Kidney (tissue), 14 donors: ENCODE data around the gene NUDT2. TPM values are rescaled to one million over a fixed set of nuclear protein-coding genes. Genes with fewer than 3 reads are reported as not detected.
"Not testable (repeated sequence)": the region's sequence is repeated elsewhere in the genome, so short reads cannot be mapped to it uniquely, and the experiment has no call there.

Experiments
- DNase-seq, 5 donors: peaks; one replicate each; pipeline ENCODE4 v3.0.0-alpha.2; 2013 to 2020
- FAIRE-seq: peaks from 2 replicates; lab custom pipeline; 2012; peaks lifted over from hg19 to GRCh38; lab: Jason Lieb, UNC
- H3K27ac ChIP-seq, 2 donors: one replicate each; pipeline ENCODE4 v1.7.0; 2013; ENCODE audit warnings: low read depth in 2 of 2, low read length in 2 of 2, inconsistent platforms in 1 of 2
- H3K27me3 ChIP-seq: one replicate; pipeline ENCODE4 v1.7.1; 2013; ENCODE audit warnings: low read length, inconsistent platforms; ENCODE audit not compliant: control insufficient read depth, insufficient read depth
- H3K36me3 ChIP-seq, 3 donors: one replicate each; pipeline versions ENCODE4 v1.7.0 to v1.7.1; 2013; ENCODE audit warnings: low read length in 3 of 3, control low read depth in 1 of 3, inconsistent platforms in 1 of 3; ENCODE audit not compliant: insufficient read depth in 3 of 3, control insufficient read depth in 2 of 3
- H3K4me1 ChIP-seq, 3 donors: one replicate each; pipeline versions ENCODE4 v1.7.0 to v1.7.1; 2013; ENCODE audit warnings: low read length in 3 of 3, inconsistent platforms in 1 of 3, low read depth in 1 of 3; ENCODE audit not compliant: control insufficient read depth in 2 of 3, insufficient read depth in 2 of 3
- H3K4me3 ChIP-seq, 3 donors: one replicate each; pipeline versions ENCODE4 v1.7.0 to v1.8.1; 2013; ENCODE audit warnings: low read length in 3 of 3, control low read depth in 1 of 3, inconsistent platforms in 1 of 3
- H3K9ac ChIP-seq, 3 donors: one replicate each; pipeline versions ENCODE4 v1.7.0 to v1.7.1; 2013; ENCODE audit warnings: low read length in 3 of 3, control low read depth in 1 of 3, inconsistent platforms in 1 of 3
- H3K9me3 ChIP-seq, 3 donors: one replicate each; pipeline versions ENCODE4 v1.7.0 to v1.7.1; 2013; ENCODE audit warnings: low read length in 3 of 3, control low read depth in 1 of 3, inconsistent platforms in 1 of 3; ENCODE audit not compliant: control insufficient read depth in 2 of 3, insufficient read depth in 1 of 3
- CTCF ChIP-seq: IDR thresholded peaks from 3 replicates; pipeline ENCODE4 v1.5.1; 2012; ENCODE audit warnings: mild to moderate bottlenecking, moderate library complexity, borderline replicate concordance; ENCODE audit not compliant: insufficient read depth; ENCODE audit errors: extremely low read depth
- intact Hi-C: fragments of 100-400 bp; cut with DNase I; formaldehyde crosslinking; loops from one replicate; pipeline ENCODE4 v1.11.1; 2022
- polyA plus RNA-seq: library from polyadenylated mRNA; stranded (reverse); fragments of 350-450 nt; fragmentation: Illumina TruSeq; extraction: RNeasy Lipid Tissue Mini Kit (QIAGEN cat#74804); gene quantifications from one replicate; pipeline ENCODE4 v1.2.3, GENCODE V29; 2014; ENCODE audit warnings: low read depth, low replicate concordance; ENCODE audit not compliant: insufficient read depth
- total RNA-seq: library from RNA; stranded (reverse); fragmentation: NEBNext Ultra II Directional; extraction: Animal tissue kit (Norgen Biotek cat#: 25700); gene quantifications from one replicate; pipeline ENCODE4 v1.2.1, GENCODE V29; 2021
- donor health status: control.
- donor health status: control.
- donor health status: control.
- donor health status: control.
- donor health status: control.
- donor health status: DM: yes; HTN: yes; CAD: no.
- donor health status: Normal renal cell carcinoma (clear cell type).

NUDT2 gene
- total and polyA plus RNA-seq, 2 donors from 2014 or later, result 12.6 to 32.1 TPM

GRCh38 chr9:34349324-34349723, 20.0 kb downstream of the NUDT2 start:
- intact Hi-C loops, result no loop called here

GRCh38 chr9:34352122-34352652, 22.8 kb downstream of the NUDT2 start:
- Histone ChIP-seq H3K27ac (peak overlapping the region in 1 of 2 donors; percentile 43), H3K4me3 (peak overlapping the region in 1 of 3 donors; percentile 46)
- H3K9ac ChIP-seq, H3K36me3 ChIP-seq, H3K4me1 ChIP-seq, DNase-seq, FAIRE-seq, intact Hi-C loops, H3K9me3 ChIP-seq, H3K27me3 ChIP-seq: not testable (repeated sequence)

More at GRCh38 chr9:34349324-34349723, 20.0 kb downstream of the NUDT2 start:
- FAIRE-seq, result no peak
- Histone ChIP-seq H3K36me3 (no peaks in the 10 kb centered on the region), H3K27me3 (no peaks in the 10 kb centered on the region), H3K9me3 (no peaks in the 10 kb centered on the region), H3K4me3 (no peak overlapping the region), H3K9ac (no peak overlapping the region), H3K4me1 (peaks cover 0 to 10% (median 8%) of the 10 kb centered on the region in 3 donors), H3K27ac (no peak overlapping the region)
- DNase-seq, result no peak
- TF ChIP-seq CTCF, result no peak

GRCh38 chr9:34352957-34353356, 23.6 kb downstream of the NUDT2 start:
- DNase-seq, FAIRE-seq, H3K36me3 ChIP-seq, H3K4me3 ChIP-seq, intact Hi-C loops, H3K27ac ChIP-seq, H3K9me3 ChIP-seq, H3K27me3 ChIP-seq, H3K9ac ChIP-seq, H3K4me1 ChIP-seq: not testable (repeated sequence)

GRCh38 chr9:34362614-34363214, 33.3 kb downstream of the NUDT2 start:
- no peak for TF ChIP-seq CTCF
- Histone ChIP-seq H3K9me3 (no peaks in the 10 kb centered on the region), H3K36me3 (no peaks in the 10 kb centered on the region), H3K27me3 (no peaks in the 10 kb centered on the region), H3K4me3 (no peak overlapping the region), H3K27ac (no peak overlapping the region), H3K4me1 (peaks cover 0 to 5% (median 0%) of the 10 kb centered on the region in 3 donors), H3K9ac (no peak overlapping the region)
- intact Hi-C loops, result no loop called here
- FAIRE-seq (no peak), DNase-seq (peak in 1 of 5 donors; percentile 7)
